ENCODE data around the gene RIPOR1.

Gene RIPOR1

DNA sequence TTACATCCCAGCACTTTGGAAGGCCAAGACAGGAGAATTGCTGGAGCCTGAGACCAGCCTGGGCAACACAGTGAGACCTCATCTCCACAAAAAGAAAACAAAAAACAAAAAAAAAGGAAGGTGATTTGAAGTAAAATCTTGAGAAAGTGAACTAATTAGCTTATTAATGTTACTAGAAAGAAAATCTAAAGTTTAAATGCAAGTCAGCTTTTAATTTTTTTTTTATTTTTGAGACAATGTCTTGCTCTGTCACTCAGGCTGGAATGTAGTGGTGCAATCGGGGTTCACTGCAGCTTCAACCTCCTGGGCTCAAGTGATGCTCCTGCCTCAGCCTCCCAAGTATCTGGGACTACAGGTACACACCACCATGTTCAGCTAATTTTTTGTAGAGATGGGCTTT lies 30.2 kb downstream of the RIPOR1 start:
- DNase-seq (ENCODE audit: low spot score): no peak

DNA sequence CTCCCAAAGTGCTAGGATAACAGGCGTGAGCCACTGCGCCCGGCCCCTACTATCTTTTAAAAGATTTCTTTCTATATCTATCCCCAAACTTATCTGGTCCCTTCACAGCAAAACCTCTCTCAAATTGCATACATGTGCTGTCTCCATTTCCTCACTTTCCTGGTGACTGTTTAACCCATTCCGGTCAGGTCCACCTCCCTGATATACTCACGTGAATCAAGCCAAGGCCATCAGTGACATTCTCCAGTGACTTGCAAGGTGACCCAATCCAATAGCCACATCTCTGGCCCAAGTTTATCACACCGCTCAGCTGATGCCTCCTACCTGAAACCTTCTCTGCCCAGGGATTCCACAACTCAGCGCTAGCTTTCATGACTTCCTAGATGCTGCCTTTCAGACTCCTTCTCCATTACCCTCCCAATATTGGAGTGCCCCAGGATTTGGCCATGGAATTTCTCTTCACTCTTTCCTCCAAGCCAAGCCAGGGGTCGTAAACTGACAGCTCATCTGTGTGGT lies 32.3 kb downstream of the RIPOR1 start:
- DNase-seq (ENCODE audit: low spot score): no peak

DNA sequence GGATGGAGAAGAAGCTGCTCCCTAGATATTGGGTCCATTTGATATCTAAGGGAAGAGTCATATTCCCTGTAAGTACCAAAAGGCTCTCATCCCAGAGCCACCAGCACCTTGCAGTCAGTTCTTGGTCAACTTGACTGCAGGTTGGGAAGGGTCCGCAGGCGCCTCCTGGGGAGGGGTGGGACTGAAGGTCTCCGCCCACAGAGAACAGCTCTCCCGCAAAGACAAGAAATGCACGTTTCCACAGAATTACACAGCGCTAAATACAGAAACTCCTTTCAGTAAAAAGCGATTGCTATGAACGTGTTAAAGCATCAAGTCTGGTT lies 32.8 kb downstream of the RIPOR1 start:
- DNase-seq (ENCODE audit: low spot score): no peak

DNA sequence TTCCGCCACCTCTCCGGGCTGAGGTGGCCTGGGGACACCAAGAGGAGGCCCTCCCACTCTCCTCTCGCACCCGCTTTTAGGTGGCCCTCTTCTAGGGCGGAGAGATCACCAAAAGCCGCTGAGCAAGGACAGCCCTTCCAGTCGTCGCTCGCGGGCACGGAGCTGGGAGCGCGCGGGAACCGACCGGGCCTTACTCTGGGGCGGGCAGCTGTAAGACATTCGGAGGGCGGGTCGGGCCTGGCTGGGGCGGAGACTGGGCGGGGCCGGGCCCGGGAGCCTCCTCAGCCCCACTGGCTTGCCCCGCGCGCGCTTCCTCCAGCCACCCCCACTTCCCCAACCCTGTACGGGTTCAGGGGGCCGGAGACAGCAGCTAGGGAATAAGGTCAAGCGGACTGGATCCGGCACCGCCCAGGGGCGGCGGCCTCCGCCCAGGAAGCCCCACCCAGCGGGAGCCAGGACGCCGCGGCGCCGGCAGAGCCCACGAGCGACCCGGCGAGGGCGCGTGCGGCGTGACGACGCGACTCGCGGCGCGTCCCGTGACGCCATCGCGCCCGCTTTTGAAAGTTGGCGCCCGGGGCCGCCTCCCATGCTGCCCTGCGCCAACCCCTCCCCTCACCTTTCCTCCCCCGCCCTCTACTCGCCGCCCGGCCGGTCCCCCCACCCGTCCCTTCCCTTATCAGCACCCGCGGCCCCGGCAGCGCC lies 33.3 kb downstream of the RIPOR1 start:
- peak; percentile 98 for DNase-seq (ENCODE audit: low spot score)

DNA sequence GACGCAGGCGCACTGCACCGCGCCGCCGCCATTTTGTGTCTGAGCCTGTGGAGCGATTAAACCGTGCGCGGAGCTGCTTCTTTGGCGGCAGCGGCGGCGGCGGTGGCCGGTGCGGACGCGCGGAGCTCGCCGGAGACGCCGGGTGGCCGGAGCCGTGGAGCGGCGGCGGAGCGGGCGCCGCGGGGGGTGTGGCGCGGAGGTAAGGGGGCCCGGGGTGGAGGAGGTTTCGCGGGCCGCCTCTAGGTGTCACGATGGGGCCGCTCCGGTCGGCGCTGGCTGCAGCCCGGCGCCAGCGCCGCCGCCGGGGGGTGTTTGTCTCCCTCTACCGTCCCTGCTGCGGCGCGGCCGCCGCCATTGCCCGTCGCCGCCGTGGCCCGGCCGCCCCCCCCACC lies 33.9 kb downstream of the RIPOR1 start, which contains the start of gene CTCF:
Gene CTCF (plus strand): TSS at position 1 of the 392 bp plus-strand sequence. CDS start 48,307 bp downstream, outside the sequence.
- peak; percentile 86 for DNase-seq (ENCODE audit: low spot score)

DNA sequence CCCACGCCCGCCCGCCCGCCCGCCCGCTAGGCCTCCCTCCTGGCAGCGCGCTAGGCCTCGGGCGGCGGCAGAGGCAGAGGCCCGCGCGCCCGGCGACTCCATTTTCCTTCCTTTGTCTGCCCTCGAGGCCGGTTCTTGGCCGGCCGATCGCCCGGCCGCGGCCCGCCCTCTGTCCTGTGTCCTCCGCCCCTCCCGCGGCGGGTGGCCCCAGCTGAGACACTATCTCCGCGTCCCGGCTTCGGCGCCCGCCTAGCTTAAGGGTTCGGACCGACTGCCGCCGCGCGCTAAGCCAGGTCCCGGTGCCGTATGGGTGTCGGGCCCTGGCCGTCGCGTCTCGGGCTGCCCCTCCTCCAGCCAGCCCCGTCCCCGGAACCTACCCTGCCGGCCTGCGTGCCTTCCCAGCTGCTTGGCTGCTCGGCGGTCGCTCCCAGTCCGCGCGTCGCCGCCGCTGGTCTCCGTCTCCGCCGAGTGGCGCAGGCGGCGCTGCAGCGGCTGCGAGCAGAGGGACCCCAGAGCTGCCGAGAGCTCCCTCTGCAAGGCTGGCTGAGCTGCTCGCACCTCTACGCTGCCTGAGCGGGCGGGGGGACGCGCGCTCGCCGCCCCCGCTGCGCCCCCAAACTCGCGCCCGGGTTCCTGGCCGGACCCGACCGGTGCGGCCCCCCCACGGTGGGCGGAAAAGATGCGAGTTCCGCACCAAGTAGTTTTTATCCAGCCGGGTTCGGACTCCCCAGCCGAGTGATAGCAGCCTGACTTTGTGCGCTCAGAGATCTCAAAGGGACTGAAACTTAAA lies 34.5 kb downstream of the RIPOR1 start:
- peak; percentile 63 for DNase-seq (ENCODE audit: low spot score)

DNA sequence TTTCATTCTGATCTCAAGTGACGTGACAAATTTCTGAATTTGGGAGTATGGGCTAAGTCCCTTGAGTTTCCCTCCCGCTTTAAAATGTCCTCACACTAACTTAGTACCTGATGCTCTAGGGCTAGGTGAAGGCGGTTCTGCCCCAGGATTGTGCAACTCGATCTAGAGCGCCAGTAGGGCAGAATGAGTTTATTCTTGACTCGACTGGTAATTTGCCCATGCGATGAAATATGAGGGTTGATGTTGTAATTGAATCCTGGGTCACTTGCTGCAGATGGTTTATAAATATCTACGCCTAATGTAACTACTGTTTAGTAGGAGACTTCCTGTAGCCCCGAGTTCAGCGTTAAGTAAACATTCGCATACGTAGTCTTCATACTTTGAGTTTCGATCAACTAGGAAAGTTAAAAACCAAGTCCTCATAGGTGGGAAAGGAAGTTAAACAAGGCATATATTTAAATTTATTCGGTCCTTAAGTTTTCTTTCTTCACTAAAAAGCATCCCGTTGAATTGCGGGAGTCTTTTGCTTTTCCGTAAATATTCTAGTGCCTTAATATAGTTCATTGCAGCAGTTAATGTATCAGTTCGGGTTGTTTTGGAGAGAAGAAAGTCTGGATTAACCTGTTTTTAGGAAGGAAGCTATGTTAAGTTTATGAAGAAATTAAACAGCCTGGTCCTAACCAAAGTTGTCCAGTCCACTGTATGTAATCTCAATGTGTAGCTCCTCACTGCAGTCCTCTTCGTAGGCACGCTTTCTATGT lies 35.3 kb downstream of the RIPOR1 start:
- peak; percentile 49 for DNase-seq (ENCODE audit: low spot score)

DNA sequence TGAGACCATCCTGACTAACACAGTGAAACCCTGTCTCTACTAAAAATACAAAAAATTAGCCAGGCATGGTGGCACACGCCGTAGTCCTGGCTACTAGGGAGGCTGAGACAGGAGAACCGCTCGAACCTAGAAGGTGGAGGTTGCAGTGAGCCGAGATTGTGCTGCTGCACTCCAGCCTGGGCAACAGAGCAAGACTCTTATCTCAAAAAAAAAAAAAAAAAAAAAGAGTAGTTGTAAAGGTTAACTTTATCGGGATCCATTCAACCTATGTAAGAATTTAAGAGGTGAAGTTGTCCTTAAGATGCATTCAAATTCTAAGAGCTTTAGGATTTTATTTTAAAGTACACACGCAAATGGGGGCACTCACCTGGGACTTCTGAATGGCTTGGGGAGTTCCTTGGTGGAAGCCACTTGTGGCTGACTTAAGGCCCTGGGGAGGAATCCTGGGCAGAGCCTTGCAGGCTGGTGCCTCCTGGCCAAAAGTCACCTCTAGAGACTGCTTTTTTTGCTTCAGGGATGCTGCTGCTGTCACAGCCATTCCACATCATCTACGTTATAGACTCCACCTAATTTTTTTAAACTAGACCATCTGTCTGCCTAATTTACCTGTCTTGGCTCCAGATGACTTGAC lies 37.0 kb downstream of the RIPOR1 start:
- DNase-seq (ENCODE audit: low spot score): no peak

DNA sequence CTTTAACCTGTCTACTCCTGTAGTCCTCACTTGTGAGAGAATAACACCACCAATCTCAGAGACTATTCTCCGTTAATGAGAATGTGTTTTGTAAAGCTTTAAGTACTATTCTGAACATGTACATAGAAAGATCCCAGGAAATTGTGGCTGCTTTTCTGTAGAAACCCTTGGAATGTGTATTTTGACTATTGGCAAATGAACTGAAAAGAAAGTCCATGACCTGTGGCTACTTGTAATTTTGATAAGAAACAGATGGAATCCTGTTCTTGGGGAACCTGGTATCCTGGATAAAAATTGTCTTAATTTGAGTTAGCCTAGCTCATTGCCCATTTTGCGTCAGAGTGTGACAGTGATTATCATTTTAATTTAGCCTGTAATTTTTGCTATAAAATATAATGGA lies 42.8 kb downstream of the RIPOR1 start:
- no peak for DNase-seq (ENCODE audit: low spot score)

DNA sequence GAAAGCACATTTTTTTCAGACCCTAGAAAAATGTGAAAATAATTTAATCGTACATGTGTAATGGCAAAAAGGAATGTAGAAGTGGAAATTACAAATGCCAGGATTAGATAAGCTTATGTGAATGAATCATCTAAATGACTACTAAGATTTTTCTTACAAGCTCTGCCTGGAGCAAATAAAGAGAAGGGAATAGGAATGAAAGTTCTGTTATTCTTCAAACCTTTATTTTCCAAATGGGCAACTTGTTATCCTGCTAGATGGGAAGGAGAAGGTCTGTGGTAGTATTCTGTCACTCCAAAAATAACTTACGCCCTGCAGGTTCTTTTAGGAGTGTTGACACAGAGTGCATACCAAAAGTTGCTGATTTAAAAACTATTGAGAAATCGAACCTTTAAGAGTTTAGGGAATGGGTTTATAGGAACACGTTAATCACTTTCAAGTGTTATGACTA lies 43.4 kb downstream of the RIPOR1 start:
- DNase-seq (ENCODE audit: low spot score): no peak

DNA sequence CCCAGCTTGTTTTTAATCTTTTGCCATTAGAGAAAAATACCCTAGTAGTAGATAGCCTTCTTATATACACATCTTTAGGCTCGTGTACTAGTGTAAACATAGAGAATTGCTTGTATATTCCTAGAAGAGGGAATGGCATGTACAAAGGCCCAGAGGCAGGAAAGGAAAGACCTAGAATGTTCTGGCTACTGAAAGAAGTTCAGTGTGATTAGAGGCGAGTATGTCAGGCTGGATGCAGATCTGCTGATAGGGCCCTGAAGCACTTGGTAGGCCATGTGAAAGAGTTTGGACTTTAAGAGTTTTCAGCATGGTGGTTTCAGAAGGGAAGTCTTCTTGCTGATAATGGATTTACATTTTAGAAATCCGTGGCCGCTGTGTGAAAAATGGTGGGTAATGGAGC lies 51.1 kb downstream of the RIPOR1 start:
- no peak for DNase-seq (ENCODE audit: low spot score)

DNA sequence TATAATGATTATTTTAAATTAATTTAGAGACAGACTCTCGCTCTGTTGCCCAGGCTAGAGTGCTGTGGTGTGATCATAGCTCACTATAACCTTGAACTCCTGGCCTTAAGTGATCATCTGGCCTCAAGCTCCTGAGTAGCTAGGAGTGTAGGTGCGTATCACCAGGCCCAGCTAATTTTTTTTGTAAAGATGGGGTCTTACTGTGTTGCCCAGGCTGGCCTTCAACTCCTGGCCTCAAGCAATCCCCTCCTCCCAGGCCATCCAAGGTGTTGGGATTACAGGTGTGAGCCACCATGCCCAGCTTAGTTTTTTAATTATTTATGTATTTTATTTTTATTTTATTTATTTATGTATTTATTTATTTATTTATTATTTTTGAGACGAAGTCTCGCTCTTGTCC lies 51.6 kb downstream of the RIPOR1 start:
- no peak for DNase-seq (ENCODE audit: low spot score)

DNA sequence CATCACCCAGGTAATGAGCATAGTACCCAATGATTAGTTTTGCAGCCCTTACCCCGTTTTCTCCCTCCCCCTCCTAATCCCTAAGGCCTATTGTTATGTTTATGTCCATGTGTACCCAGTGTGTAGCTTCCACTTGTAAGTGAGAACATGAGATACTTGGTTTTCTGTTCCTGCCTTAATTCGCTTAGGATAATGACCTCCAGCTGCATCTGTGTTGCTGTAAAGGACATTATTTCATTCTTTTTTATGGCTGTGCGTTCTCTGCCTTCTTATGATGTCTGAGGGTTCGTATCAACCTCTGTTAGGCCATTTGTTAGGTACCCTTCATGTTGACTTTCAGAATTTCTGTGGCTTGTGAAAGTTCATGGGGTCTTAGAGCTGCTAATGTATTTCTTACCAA lies 64.7 kb downstream of the RIPOR1 start:
- DNase-seq (ENCODE audit: low spot score): no peak

DNA sequence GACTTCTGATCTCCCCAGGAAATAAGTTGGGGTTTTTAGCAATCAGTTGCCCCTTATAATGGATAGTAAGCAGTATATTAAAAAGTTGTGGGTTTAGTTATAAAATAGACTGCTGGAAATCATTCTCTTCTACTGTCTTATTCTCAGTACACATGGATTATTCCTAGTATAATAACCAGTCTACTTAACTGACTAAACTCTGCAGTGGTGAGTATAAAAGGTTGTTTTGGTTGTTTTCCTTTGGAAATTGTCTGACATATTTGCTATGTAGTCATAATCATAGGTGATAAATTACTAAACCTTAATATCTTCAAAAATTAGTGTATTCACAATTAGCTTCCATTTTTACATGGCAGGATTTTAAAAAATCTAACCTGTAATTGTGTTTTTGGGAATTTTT lies 65.1 kb downstream of the RIPOR1 start:
- no peak for DNase-seq (ENCODE audit: low spot score)

DNA sequence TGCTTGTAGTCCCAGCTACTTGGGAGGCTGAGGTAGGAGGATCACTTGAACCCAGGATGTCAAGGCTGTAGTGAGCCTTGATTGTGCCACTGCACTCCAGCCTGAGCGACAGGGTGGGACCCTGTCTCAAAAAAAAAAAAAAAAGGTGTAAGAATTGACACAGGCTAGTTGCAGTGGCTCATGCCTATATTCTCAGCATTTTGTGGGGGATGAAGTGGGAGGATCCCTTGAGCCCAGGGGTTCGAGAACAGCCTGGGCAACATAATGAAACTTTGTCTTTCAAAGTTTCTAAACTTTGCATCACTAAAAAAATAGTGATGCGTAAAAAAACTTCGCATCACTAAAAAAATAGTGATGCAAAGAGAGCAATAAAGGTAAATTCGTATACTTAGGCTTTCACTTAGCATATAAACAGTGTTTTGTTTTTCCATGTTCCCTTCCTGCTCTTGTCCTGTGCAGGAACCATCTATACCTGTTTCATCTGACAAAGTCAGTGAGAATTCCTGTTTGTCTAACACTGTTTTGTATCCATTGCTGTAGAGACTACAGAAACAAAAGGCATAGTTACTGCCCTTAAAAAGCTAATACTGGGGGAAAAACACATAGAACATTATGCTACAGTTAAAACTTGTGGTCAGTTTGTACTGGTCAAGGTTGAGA lies 65.8 kb downstream of the RIPOR1 start:
- DNase-seq (ENCODE audit: low spot score): no peak

DNA sequence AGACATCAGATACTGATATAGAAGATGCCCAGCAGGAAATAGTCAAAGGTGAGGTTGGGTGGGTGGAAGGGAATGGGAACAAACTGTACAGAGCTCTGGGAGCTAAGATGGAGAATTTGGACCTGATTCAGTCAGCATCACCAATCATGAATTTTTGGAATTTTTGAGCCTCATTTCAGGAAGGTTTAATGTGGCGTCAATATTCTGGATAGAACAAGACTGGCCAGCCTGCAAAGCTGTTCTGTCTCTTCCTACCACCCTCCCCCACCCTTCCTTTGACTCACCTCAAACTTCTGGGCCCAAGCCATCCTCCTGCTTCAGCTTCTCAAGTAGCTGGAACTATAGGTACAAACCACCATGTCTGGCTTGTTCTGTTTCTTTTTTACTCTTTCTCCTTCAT lies 66.3 kb downstream of the RIPOR1 start:
- peak; percentile 49 for DNase-seq (ENCODE audit: low spot score)
